Neural crest cell (in vitro differentiated cells): ENCODE data around the gene KRABD2.

Source experiments
- DNase-seq: peaks from one replicate; pipeline ENCODE4 v3.0.0; 2021; ENCODE audit warnings: low read depth, mixed read lengths, low spot score
- H3K27ac Mint-ChIP-seq: one replicate; pipeline ENCODE4 v1.8.0; 2021; ENCODE audit warnings: mild to moderate bottlenecking, mixed read lengths; ENCODE audit not compliant: unreplicated experiment
- H3K27me3 Mint-ChIP-seq: 2 replicates; pipeline ENCODE4 v1.8.0; 2021; ENCODE audit warnings: low read depth, mild to moderate bottlenecking, mixed read lengths
- H3K36me3 Mint-ChIP-seq: 2 replicates; pipeline ENCODE4 v1.8.0; 2021; ENCODE audit warnings: low read depth, mild to moderate bottlenecking, mixed read lengths
- H3K4me1 Mint-ChIP-seq: 2 replicates; pipeline ENCODE4 v1.8.0; 2021; ENCODE audit warnings: mixed read lengths
- H3K4me3 Mint-ChIP-seq: one replicate; pipeline ENCODE4 v1.8.0; 2021; ENCODE audit warnings: mild to moderate bottlenecking, mixed read lengths
- H3K9me3 Mint-ChIP-seq: 2 replicates; pipeline ENCODE4 v1.8.0; 2021; ENCODE audit warnings: mixed read lengths
- TF ChIP-seq, protein P1 (sequence below): fragments of 200-600 bp; sonication (generic); conservative IDR thresholded peaks from 2 replicates; pipeline ENCODE4 v1.5.0; 2021; ENCODE audit warnings: antibody characterized with exemption, mild to moderate bottlenecking

Gene KRABD2

DNA sequence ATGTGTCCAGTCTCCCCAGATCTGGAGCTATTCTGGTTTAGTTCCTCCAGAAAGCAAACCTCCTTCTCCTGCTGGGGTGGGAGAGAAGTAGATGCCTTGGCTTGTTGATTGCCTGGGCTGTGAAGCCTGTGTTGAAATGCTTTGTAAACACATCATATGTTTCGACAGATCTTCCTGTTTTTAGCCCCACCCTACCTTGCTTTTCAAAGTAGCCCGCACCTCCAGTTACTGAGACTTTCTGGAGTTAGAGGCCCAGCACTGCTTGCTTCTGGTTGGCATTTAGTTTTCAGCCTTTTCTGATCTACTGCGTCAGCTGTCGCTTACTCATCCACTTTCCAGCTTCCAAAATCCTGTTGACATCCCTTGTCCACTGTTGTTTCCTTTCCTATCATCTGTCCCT, 41.3 kb upstream of the KRABD2 start:
- TF ChIP-seq, protein P1, sequence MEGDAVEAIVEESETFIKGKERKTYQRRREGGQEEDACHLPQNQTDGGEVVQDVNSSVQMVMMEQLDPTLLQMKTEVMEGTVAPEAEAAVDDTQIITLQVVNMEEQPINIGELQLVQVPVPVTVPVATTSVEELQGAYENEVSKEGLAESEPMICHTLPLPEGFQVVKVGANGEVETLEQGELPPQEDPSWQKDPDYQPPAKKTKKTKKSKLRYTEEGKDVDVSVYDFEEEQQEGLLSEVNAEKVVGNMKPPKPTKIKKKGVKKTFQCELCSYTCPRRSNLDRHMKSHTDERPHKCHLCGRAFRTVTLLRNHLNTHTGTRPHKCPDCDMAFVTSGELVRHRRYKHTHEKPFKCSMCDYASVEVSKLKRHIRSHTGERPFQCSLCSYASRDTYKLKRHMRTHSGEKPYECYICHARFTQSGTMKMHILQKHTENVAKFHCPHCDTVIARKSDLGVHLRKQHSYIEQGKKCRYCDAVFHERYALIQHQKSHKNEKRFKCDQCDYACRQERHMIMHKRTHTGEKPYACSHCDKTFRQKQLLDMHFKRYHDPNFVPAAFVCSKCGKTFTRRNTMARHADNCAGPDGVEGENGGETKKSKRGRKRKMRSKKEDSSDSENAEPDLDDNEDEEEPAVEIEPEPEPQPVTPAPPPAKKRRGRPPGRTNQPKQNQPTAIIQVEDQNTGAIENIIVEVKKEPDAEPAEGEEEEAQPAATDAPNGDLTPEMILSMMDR, result no peak
- no peak for DNase-seq
- H3K36me3 Mint-ChIP-seq, result no peaks in the 10 kb centered on the region
- H3K4me1 Mint-ChIP-seq, result peaks cover 15% of the 10 kb centered on the region
- peaks cover 63% of the 10 kb centered on the region for H3K27me3 Mint-ChIP-seq
- H3K4me3 Mint-ChIP-seq, result no peak overlapping the region
- no peak overlapping the region for H3K27ac Mint-ChIP-seq
- H3K9me3 Mint-ChIP-seq, result no peaks in the 10 kb centered on the region

- Mint-ChIP-seq H3K27me3 (peaks cover 56% of the 10 kb centered on the region), H3K4me1 (peaks cover 6% of the 10 kb centered on the region), H3K4me3 (no peak overlapping the region), H3K27ac (no peak overlapping the region), H3K9me3 (no peaks in the 10 kb centered on the region), H3K36me3 (no peaks in the 10 kb centered on the region)
- DNase-seq, result no peak
- TF ChIP-seq, protein P1, result no peak
These were observed 37.4 kb upstream of the KRABD2 start for GRCh38 chr17:8413938-8414337.

DNA sequence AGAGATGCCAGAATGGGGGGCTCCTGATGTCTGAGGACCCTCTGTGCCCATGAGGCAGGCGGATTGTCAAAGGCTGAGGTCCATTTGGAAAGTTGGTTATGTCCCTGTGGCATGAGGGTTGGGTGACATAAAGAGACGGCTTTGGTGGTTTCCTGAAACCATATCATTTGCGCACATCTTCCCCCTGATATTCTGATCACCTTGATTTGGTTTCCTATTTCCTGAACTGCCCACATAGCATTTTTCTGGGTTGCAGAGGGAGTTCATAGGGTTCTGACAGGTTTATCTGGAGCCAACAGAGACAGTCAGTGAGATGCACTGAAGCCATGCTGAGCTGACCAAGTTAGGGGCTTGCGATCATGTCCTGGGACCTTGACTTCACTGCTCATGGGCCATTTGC, 36.8 kb upstream of the KRABD2 start:
- Mint-ChIP-seq H3K4me1 (peaks cover 10% of the 10 kb centered on the region), H3K36me3 (no peaks in the 10 kb centered on the region), H3K9me3 (no peaks in the 10 kb centered on the region), H3K27me3 (peaks cover 51% of the 10 kb centered on the region), H3K4me3 (no peak overlapping the region), H3K27ac (no peak overlapping the region)
- no peak for DNase-seq
- TF ChIP-seq, protein P1, result no peak

DNA sequence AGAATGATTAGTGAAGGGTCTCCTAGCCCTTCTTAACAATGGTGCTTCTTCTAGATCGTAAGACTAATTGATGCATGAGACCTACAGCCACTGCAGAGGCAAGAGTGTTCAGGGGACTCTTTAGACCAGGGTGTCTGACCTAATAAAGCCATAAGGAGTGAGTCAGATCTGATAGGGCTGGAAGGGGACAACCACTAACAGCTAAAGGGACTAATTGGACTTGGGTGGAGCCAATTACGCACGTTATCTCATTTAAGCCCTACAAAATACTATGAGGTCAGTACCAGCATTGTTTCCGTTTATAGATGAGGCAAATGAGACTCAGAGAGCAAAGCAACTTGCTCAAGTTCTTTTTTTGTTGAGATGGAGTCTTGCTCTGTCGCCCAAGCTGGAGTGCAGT, 35.6 kb upstream of the KRABD2 start:
- H3K9me3 Mint-ChIP-seq, result no peaks in the 10 kb centered on the region

DNA sequence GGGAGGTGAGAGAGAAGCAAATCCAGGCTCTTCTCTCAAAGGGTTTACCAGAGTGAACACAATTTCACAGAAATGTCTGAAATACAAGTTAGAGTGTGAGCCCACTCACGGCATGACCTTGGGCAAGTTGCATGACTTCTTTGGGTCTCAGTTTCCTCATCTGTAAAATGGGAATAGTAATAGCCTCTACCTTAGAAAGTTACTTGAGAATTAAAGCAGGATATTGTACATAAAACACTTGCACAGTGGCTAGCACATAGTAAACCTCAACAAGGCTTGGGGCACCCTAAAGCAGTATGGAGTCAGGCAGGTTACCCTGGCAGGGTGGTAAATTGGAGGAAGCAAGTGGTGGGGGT, 34.4 kb upstream of the KRABD2 start:
- H3K4me3 Mint-ChIP-seq, result no peak overlapping the region
- H3K36me3 Mint-ChIP-seq, result no peaks in the 10 kb centered on the region
- H3K27ac Mint-ChIP-seq, result no peak overlapping the region
- no peaks in the 10 kb centered on the region for H3K9me3 Mint-ChIP-seq
- no peak for DNase-seq
- H3K4me1 Mint-ChIP-seq, result peaks cover 13% of the 10 kb centered on the region
- peaks cover 27% of the 10 kb centered on the region for H3K27me3 Mint-ChIP-seq
- TF ChIP-seq, protein P1, result no peak

More for the DNA sequence above, 35.6 kb upstream of the KRABD2 start:
- Mint-ChIP-seq H3K4me3 (no peak overlapping the region), H3K27me3 (peaks cover 39% of the 10 kb centered on the region), H3K27ac (no peak overlapping the region), H3K36me3 (no peaks in the 10 kb centered on the region), H3K4me1 (peaks cover 13% of the 10 kb centered on the region)
- DNase-seq, result no peak
- TF ChIP-seq, protein P1, result no peak
